Caco-2 (cell line): ENCODE measurements around the gene PLPPR1. TPM values are rescaled to one million over a fixed set of nuclear protein-coding genes. Genes with fewer than 3 reads are reported as not detected.

Experiments
- BruUV-seq: library from RNA; stranded (reverse); fragments of 400-500 nt; replicated peaks from 2 replicates; lab custom pipeline; 2021; lab: Mats Ljungman, UMichigan
- CTCF ChIA-PET: fragments of 300-600 bp; sonication (Branson Sonifier 250); formaldehyde crosslinking; loops from one replicate; lab custom pipeline; 2022; ENCODE audit warnings: antibody characterized with exemption; lab: Charles Lee
- POLR2A ChIA-PET: fragments of 300-600 bp; sonication (Branson Sonifier 250); formaldehyde crosslinking; loops from one replicate; lab custom pipeline; 2022; ENCODE audit warnings: antibody characterized with exemption; lab: Charles Lee
- DNase-seq, 2 experiments: peaks; one replicate each; pipeline versions ENCODE4 v3.0.0 to v3.0.0-alpha.2; 2020 to 2022
- H3K27me3 ChIP-seq: replicated peaks from 2 replicates; pipeline ENCODE4 v1.6.0; 2011; ENCODE audit warnings: low read length; ENCODE audit not compliant: control insufficient read depth, insufficient read depth
- H3K36me3 ChIP-seq: 2 replicates; pipeline ENCODE4 v1.5.1; 2011; ENCODE audit warnings: low read length; ENCODE audit not compliant: control insufficient read depth, insufficient read depth
- H3K4me1 ChIP-seq: fragments of 250-450 bp; sonication (Bioruptor Pico); 2 replicates; pipeline ENCODE4 v1.5.1; 2020; ENCODE audit warnings: mild to moderate bottlenecking
- H3K4me3 ChIP-seq: 2 replicates; pipeline ENCODE4 v1.5.1; 2011; ENCODE audit warnings: low read depth, mild to moderate bottlenecking, control low read depth, low read length
- H3K9me3 ChIP-seq: fragments of 250-450 bp; sonication (Bioruptor Pico); 2 replicates; pipeline ENCODE4 v1.5.1; 2020; ENCODE audit warnings: mild to moderate bottlenecking, moderate library complexity
- H3K27ac Mint-ChIP-seq: one replicate; pipeline ENCODE4 v1.8.0; 2022; ENCODE audit warnings: mixed read lengths; ENCODE audit not compliant: unreplicated experiment
- H3K27me3 Mint-ChIP-seq: one replicate; pipeline ENCODE4 v1.8.0; 2022; ENCODE audit warnings: mixed read lengths; ENCODE audit not compliant: insufficient read depth, unreplicated experiment
- H3K36me3 Mint-ChIP-seq: one replicate; pipeline ENCODE4 v1.8.0; 2022; ENCODE audit warnings: mild to moderate bottlenecking, mixed read lengths; ENCODE audit not compliant: insufficient read depth, unreplicated experiment
- H3K4me1 Mint-ChIP-seq: one replicate; pipeline ENCODE4 v1.8.0; 2022; ENCODE audit warnings: low read depth, mixed read lengths; ENCODE audit not compliant: unreplicated experiment
- H3K4me3 Mint-ChIP-seq: one replicate; pipeline ENCODE4 v1.8.0; 2022; ENCODE audit warnings: mild to moderate bottlenecking, moderate library complexity, mixed read lengths; ENCODE audit not compliant: unreplicated experiment
- H3K9me3 Mint-ChIP-seq: one replicate; pipeline ENCODE4 v1.8.0; 2022; ENCODE audit warnings: mixed read lengths; ENCODE audit not compliant: unreplicated experiment
- intact Hi-C: fragments of 100-400 bp; cut with micrococcal nuclease; formaldehyde crosslinking; loops from one replicate; pipeline ENCODE4 v1.10.0; 2022; ENCODE audit not compliant: unreplicated experiment
- total RNA-seq: library from RNA; stranded (reverse); gene quantifications from 2 replicates; pipeline ENCODE4 v1.2.3, GENCODE V29; 2022
- TF ChIP-seq, protein P1 (sequence below), 2 experiments: fragments of 200-600 bp in 1 of 2; IDR thresholded peaks; 1 replicate in 1 of 2; 2 replicates in 1 of 2; pipeline versions ENCODE4 v1.5.1 to v1.8.0; 2011 to 2022; ENCODE audit warnings: antibody characterized with exemption in 1 of 2, control low read depth in 1 of 2, inconsistent platforms in 1 of 2, low read depth in 1 of 2, low read length in 1 of 2, mild to moderate bottlenecking in 1 of 2, moderate library complexity in 1 of 2; ENCODE audit not compliant: insufficient read depth in 1 of 2, severe bottlenecking in 1 of 2, unreplicated experiment in 1 of 2

The PLPPR1 gene
- total RNA-seq, 1 experiment from 2014 or later = not detected

GRCh38 chr9:101369286-101369685, 340.8 kb downstream of the PLPPR1 start:
- Histone ChIP-seq H3K9me3 (no peaks in the 10 kb centered on the region), H3K27me3 (no peaks in the 10 kb centered on the region), H3K36me3 (no peaks in the 10 kb centered on the region), H3K4me3 (no peak overlapping the region), H3K4me1 (peaks cover 41% of the 10 kb centered on the region)
- BruUV-seq = no TSS peak
- no peak overlapping the region for H3K4me3 Mint-ChIP-seq
- peaks cover 22% of the 10 kb centered on the region for H3K4me1 Mint-ChIP-seq
- no peaks in the 10 kb centered on the region for H3K27me3 Mint-ChIP-seq
- ChIA-PET POLR2A (no interaction called here), CTCF (no interaction called here)
- no peak for DNase-seq
- no peak overlapping the region for H3K27ac Mint-ChIP-seq
- TF ChIP-seq, protein P1, sequence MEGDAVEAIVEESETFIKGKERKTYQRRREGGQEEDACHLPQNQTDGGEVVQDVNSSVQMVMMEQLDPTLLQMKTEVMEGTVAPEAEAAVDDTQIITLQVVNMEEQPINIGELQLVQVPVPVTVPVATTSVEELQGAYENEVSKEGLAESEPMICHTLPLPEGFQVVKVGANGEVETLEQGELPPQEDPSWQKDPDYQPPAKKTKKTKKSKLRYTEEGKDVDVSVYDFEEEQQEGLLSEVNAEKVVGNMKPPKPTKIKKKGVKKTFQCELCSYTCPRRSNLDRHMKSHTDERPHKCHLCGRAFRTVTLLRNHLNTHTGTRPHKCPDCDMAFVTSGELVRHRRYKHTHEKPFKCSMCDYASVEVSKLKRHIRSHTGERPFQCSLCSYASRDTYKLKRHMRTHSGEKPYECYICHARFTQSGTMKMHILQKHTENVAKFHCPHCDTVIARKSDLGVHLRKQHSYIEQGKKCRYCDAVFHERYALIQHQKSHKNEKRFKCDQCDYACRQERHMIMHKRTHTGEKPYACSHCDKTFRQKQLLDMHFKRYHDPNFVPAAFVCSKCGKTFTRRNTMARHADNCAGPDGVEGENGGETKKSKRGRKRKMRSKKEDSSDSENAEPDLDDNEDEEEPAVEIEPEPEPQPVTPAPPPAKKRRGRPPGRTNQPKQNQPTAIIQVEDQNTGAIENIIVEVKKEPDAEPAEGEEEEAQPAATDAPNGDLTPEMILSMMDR (IDR thresholded peaks at IDR 0.05; ENCODE audit: insufficient read depth in 1 of 2, low read depth in 1 of 2, low read length in 1 of 2, severe bottlenecking in 1 of 2, unreplicated experiment in 1 of 2) = no peak
- H3K36me3 Mint-ChIP-seq = no peaks in the 10 kb centered on the region
- no peaks in the 10 kb centered on the region for H3K9me3 Mint-ChIP-seq
- intact Hi-C loops = no loop called here

DNA sequence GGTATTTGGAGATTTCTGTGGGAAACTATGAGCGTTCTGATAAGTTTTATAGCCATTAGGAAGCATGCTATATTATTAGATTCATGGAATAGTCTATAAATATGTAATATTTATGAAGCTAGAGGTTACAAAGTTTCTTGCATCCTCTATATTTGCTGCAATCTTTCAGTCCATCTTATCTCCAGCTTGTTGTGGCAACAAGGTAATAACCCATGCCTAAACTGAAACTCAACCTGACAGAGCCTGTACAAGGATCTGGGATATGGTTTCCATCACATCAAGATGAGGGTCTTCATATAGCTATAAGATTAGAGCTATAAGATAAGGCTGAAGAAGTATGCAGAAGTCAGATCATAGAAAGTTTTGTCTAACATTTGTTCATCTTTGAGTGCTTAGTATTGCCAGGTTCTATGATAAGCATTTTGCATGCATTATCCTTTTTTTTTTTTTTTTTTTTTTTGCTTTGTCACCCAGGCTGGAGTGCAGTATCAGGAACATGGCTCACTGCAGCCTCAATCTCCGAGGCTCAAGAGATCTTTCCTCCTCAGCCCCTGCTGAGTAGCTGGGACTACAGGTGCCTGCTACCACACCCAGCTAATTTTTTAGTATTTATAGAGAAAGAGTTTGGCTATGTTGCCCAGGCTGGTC, 341.5 kb downstream of the PLPPR1 start:
- no TSS peak for BruUV-seq
- Mint-ChIP-seq H3K4me3 (no peak overlapping the region), H3K27me3 (no peaks in the 10 kb centered on the region), H3K36me3 (no peaks in the 10 kb centered on the region), H3K27ac (no peak overlapping the region), H3K9me3 (no peaks in the 10 kb centered on the region), H3K4me1 (peaks cover 22% of the 10 kb centered on the region)
- TF ChIP-seq, protein P1 (IDR thresholded peaks at IDR 0.05; ENCODE audit: insufficient read depth in 1 of 2, low read depth in 1 of 2, low read length in 1 of 2, severe bottlenecking in 1 of 2, unreplicated experiment in 1 of 2) = no peak
- CTCF ChIA-PET = interaction anchor here (1.4 kb wide), 1 partner anchor 79 kb away, joined by 3 read pairs; no protein-coding TSS in a partner anchor
- H3K9me3 ChIP-seq = no peaks in the 10 kb centered on the region
- H3K4me1 ChIP-seq = peaks cover 38% of the 10 kb centered on the region
- H3K27me3 ChIP-seq = no peaks in the 10 kb centered on the region
- no peak overlapping the region for H3K4me3 ChIP-seq
- no peaks in the 10 kb centered on the region for H3K36me3 ChIP-seq
- no peak for DNase-seq
- intact Hi-C loops = no loop called here
- POLR2A ChIA-PET = no interaction called here

GRCh38 chr9:101371813-101372212, 343.3 kb downstream of the PLPPR1 start:
- DNase-seq = no peak
- ChIA-PET CTCF (interaction anchor here (0.7 kb wide), 1 partner anchor 665 kb away, joined by 10 read pairs; no protein-coding TSS in a partner anchor), POLR2A (no interaction called here)
- Mint-ChIP-seq H3K9me3 (peaks cover 11% of the 10 kb centered on the region), H3K27ac (no peak overlapping the region), H3K4me1 (peaks cover 13% of the 10 kb centered on the region), H3K36me3 (no peaks in the 10 kb centered on the region), H3K4me3 (no peak overlapping the region), H3K27me3 (no peaks in the 10 kb centered on the region)
- Histone ChIP-seq H3K4me3 (no peak overlapping the region), H3K4me1 (peaks cover 21% of the 10 kb centered on the region), H3K27me3 (no peaks in the 10 kb centered on the region), H3K36me3 (no peaks in the 10 kb centered on the region), H3K9me3 (no peaks in the 10 kb centered on the region)
- intact Hi-C loops = no loop called here
- no TSS peak for BruUV-seq
- TF ChIP-seq, protein P1 (IDR thresholded peaks at IDR 0.05; ENCODE audit: insufficient read depth in 1 of 2, low read depth in 1 of 2, low read length in 1 of 2, severe bottlenecking in 1 of 2, unreplicated experiment in 1 of 2) = no peak
